Rectal smooth muscle tissue (tissue), 1 donor: Measurements from ENCODE around the gene A4GALT.

Source experiments
- H3K27ac ChIP-seq: one replicate; pipeline ENCODE4 v1.7.0; 2013; ENCODE audit warnings: low read depth, low read length, inconsistent platforms
- H3K27me3 ChIP-seq: one replicate; pipeline ENCODE4 v1.7.0; 2013; ENCODE audit warnings: low read length; ENCODE audit not compliant: control insufficient read depth, insufficient read depth
- H3K36me3 ChIP-seq: one replicate; pipeline ENCODE4 v1.7.0; 2013; ENCODE audit warnings: low read length; ENCODE audit not compliant: control insufficient read depth, insufficient read depth
- H3K4me1 ChIP-seq: one replicate; pipeline ENCODE4 v1.7.0; 2013; ENCODE audit warnings: low read length; ENCODE audit not compliant: control insufficient read depth, insufficient read depth
- H3K4me3 ChIP-seq: one replicate; pipeline ENCODE4 v1.7.0; 2013; ENCODE audit warnings: low read length
- H3K9ac ChIP-seq: one replicate; pipeline ENCODE4 v1.7.0; 2013; ENCODE audit warnings: low read length

The A4GALT gene

DNA sequence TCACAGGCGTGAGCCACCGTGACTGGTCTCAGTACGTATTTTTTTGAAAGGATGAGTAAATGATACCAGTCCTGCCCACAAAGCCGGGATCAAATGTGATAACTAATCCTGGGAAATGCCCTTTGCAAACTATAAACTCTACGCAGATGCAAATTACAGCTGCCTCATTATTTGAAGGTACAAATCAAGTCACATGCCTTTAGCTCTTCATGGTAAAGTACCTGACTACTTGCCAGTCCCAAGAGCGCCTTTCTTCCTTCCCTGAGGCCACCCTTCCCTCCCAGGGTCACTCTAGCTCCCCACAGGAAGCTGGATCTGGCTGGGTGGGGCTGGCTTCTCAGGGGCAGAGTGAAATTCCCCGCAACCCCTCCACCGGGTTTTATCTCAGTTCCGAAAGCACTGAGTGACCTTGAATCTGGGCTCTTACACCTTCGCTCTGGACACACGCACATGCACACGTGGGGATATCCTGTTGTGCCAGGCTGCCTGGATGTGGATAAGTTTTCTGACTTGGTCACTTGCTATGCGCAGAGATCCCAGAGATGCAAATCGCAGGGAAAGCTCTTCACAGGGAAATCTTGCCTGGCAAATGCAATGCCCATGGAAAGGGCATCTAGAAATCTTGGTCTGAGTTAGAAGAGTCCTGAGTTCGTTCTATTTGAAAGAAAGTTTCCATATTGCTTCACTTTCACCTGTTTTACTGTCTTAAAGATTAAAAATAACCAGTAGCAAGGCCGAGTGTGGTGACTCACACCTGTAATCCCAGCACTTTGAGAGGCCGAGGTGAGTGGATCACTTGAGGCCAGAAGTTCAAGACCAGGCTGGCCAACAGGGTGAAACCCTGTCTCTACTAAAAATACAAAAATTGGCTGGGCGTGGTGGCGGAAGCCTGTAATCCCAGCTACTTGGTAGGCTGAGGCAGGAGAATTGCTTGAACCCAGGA lies 8.5 kb downstream of the A4GALT start:
- Histone ChIP-seq H3K36me3 (no peaks in the 10 kb centered on the region), H3K27ac (no peak overlapping the region), H3K9ac (no peak overlapping the region), H3K4me3 (no peak overlapping the region), H3K4me1 (peaks cover 8% of the 10 kb centered on the region), H3K27me3 (no peaks in the 10 kb centered on the region)

GRCh38 chr22:42711281-42711731 lies 9.4 kb downstream of the A4GALT start:
- no peak overlapping the region for H3K27ac ChIP-seq
- no peak overlapping the region for H3K9ac ChIP-seq
- no peaks in the 10 kb centered on the region for H3K27me3 ChIP-seq
- H3K4me3 ChIP-seq, result no peak overlapping the region
- no peaks in the 10 kb centered on the region for H3K4me1 ChIP-seq
- H3K36me3 ChIP-seq, result no peaks in the 10 kb centered on the region

DNA sequence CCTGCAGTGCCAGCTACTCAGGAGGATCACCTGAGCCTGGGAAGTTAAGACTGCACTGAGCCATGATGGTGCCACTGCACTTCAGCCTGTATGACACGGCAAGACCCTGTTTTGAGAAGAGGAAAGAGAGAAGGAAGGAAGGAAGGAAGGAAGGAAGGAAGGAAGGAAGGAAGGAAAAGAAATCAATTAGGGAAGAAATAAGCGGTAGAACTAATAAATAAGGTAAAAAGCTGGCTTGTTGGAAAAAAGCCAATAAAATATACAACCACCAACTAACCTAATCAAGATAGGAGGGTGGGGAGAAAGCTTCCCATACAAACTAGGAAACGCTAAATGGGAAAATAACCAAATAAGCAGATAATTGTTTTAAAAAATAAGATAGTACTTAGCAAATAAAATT lies 12.3 kb downstream of the A4GALT start:
- no peaks in the 10 kb centered on the region for H3K4me1 ChIP-seq
- H3K9ac ChIP-seq, result no peak overlapping the region
- no peaks in the 10 kb centered on the region for H3K36me3 ChIP-seq
- H3K27ac ChIP-seq, result no peak overlapping the region
- no peaks in the 10 kb centered on the region for H3K27me3 ChIP-seq
- no peak overlapping the region for H3K4me3 ChIP-seq

- H3K9ac ChIP-seq, result no peak overlapping the region
- no peak overlapping the region for H3K27ac ChIP-seq
- no peak overlapping the region for H3K4me3 ChIP-seq
- H3K36me3 ChIP-seq, result no peaks in the 10 kb centered on the region
- no peaks in the 10 kb centered on the region for H3K4me1 ChIP-seq
- H3K27me3 ChIP-seq, result no peaks in the 10 kb centered on the region
Observed at GRCh38 chr22:42707496-42707895, 13.2 kb downstream of the A4GALT start.

DNA sequence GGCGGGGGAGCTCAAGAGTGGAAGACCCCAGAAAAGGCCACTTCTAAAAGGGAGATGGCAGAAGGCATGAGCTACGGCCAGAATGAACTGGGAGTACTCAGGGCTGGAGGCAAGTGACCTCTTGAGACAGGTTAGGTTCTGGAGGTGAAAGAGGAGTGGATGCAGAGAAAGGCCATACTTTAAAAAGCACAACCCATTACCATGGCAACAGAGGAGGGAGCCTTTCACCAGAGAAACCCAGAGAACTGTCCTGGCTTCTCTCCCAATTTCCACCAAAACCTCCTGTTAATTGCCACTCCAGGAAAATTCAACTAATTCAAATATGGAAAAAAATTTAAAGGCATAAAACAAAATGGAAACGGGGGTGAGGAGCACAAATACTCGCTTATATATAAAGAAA lies 15.8 kb downstream of the A4GALT start:
- H3K4me1 ChIP-seq, result no peaks in the 10 kb centered on the region
- no peaks in the 10 kb centered on the region for H3K36me3 ChIP-seq
- no peak overlapping the region for H3K4me3 ChIP-seq
- H3K27me3 ChIP-seq, result no peaks in the 10 kb centered on the region
- no peak overlapping the region for H3K9ac ChIP-seq
- no peak overlapping the region for H3K27ac ChIP-seq

GRCh38 chr22:42702675-42703074 lies 18.0 kb downstream of the A4GALT start:
- no peaks in the 10 kb centered on the region for H3K27me3 ChIP-seq
- no peak overlapping the region for H3K4me3 ChIP-seq
- peaks cover 13% of the 10 kb centered on the region for H3K4me1 ChIP-seq
- H3K9ac ChIP-seq, result no peak overlapping the region
- H3K27ac ChIP-seq, result no peak overlapping the region
- H3K36me3 ChIP-seq, result no peaks in the 10 kb centered on the region

- Histone ChIP-seq H3K4me1 (peaks cover 20% of the 10 kb centered on the region), H3K27me3 (no peaks in the 10 kb centered on the region), H3K36me3 (no peaks in the 10 kb centered on the region), H3K27ac (no peak overlapping the region), H3K9ac (no peak overlapping the region), H3K4me3 (no peak overlapping the region)
Observed at GRCh38 chr22:42701694-42702093, 19.0 kb downstream of the A4GALT start.

- Histone ChIP-seq H3K4me1 (peaks cover 20% of the 10 kb centered on the region), H3K36me3 (no peaks in the 10 kb centered on the region), H3K9ac (no peak overlapping the region), H3K4me3 (no peak overlapping the region), H3K27me3 (no peaks in the 10 kb centered on the region), H3K27ac (no peak overlapping the region)
Observed at GRCh38 chr22:42700901-42701300, 19.8 kb downstream of the A4GALT start.

DNA sequence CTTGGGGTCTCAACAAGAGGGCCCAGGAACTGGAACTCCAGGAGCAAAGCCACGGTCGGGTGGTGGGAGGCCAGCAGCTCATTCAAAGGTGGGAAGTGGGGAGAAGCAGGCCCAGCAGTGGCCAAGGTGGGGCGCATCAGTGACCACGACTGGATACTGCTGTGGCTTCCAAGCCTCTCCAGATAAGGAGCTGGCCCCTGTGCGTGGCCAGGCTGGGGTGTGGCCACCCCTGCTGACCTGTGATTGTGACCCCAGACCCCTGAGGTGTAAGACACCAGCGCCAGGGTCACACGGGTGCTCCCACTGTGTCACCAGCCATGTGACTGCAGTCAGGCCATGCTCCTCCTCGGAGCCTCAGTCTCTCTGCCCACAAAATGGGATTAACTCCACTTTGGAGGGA lies 20.3 kb downstream of the A4GALT start:
- no peaks in the 10 kb centered on the region for H3K27me3 ChIP-seq
- H3K27ac ChIP-seq, result peak overlapping the region; percentile 94
- no peak overlapping the region for H3K9ac ChIP-seq
- no peak overlapping the region for H3K4me3 ChIP-seq
- peaks cover 24% of the 10 kb centered on the region for H3K4me1 ChIP-seq
- no peaks in the 10 kb centered on the region for H3K36me3 ChIP-seq

DNA sequence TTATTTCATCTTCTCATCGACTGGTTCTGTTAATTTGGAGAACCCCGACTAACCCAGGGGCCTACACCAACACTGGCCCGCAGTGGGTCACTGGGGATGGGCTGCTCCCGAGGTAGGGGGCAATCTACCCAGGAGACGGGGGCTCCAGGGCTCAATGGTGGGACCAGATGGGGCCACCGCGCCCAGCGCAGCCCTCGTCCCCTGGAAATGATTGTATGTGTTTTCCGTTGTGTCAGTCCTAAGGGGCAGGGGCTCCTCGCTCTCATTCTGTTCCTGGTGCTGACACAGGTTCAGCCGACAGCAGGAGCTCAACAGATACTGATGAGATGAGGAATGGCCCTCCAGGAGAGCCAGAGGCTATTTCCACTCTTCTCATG lies 20.7 kb downstream of the A4GALT start:
- Histone ChIP-seq H3K27ac (peak overlapping the region; percentile 94), H3K9ac (no peak overlapping the region), H3K36me3 (no peaks in the 10 kb centered on the region), H3K4me3 (no peak overlapping the region), H3K27me3 (no peaks in the 10 kb centered on the region), H3K4me1 (peaks cover 25% of the 10 kb centered on the region)

DNA sequence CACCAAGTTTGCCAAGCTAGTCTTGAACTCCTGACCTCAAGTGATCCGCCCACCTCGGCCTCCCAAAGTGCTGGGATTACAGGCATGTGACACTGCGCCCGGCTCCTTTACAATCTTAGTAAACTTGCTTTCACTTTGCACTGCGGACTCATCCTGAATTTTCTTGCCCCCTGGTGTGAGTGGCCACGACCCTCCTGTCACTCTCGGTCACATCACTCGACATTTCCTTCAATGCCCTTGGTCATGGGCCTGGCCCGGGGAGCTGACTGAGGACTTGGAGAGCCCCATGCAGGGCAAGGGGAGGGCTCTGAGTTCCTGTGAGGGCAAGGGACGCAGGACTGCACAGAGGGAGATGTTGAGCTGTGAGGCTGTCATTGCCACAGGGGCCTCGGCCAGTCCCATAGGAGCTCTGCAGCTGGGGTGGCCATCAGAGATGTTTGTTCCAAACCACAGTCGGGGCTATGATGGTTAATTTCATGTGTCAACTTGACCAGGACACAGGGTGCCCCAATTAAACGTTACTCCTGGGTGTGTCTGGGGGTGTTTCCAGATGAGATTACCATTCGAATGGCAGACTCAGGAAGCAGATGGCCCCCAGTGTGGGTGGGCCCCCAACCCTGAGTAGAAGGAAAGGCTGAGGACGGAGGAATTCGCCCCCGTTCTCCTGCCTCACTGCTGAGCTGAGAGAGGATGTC lies 21.2 kb downstream of the A4GALT start:
- no peaks in the 10 kb centered on the region for H3K27me3 ChIP-seq
- no peaks in the 10 kb centered on the region for H3K36me3 ChIP-seq
- no peak overlapping the region for H3K9ac ChIP-seq
- H3K27ac ChIP-seq, result peak overlapping the region; percentile 94
- H3K4me3 ChIP-seq, result no peak overlapping the region
- H3K4me1 ChIP-seq, result peaks cover 25% of the 10 kb centered on the region

DNA sequence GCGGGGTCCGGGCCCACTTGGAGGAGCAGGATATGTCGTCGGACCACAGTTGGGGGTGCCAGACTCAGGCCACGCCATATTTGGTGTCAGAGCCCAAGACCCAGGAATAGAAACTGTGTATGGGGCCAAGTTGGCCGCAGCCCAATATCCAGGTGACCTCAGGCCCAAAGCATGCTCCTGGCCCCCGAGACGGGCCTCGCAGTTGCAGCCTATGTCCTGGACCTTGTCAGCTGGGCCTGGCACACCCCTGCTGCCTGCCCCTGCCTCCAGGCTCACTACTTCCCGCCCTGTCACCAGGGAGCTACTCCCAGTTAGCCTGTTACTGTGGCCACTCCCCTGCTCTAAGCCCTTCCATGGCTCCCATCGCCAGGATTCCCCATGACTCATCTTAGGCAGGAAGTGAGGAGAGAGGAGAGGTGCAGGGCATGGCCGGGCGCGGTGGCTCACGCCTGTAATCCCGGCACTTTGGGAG lies 23.1 kb downstream of the A4GALT start:
- H3K27me3 ChIP-seq, result no peaks in the 10 kb centered on the region
- peak overlapping the region; percentile 94 for H3K27ac ChIP-seq
- H3K9ac ChIP-seq, result no peak overlapping the region
- no peaks in the 10 kb centered on the region for H3K36me3 ChIP-seq
- H3K4me3 ChIP-seq, result no peak overlapping the region
- H3K4me1 ChIP-seq, result peaks cover 25% of the 10 kb centered on the region
